Measurements from ENCODE around the gene PROX1.
"Not testable (repeated sequence)": the region's sequence is repeated elsewhere in the genome, so short reads cannot be mapped to it uniquely, and the experiment has no call there.

Gene PROX1

GRCh38 chr1:214078950-214079349 is 91.2 kb downstream of the PROX1 start:
- Histone ChIP-seq H3K56ac (ENCODE audit: low read length) (no peak overlapping the region), H3K4me2 (ENCODE audit: low read length) (no peak overlapping the region), H3K18ac (ENCODE audit: low read length) (no peak overlapping the region), H2BK5ac (ENCODE audit: low read length) (no peak overlapping the region), H3K9ac (ENCODE audit: low read length) (no peak overlapping the region), H2BK120ac (ENCODE audit: low read depth, low read length) (no peak overlapping the region), H3K4me3 (ENCODE audit: low read length) (no peak overlapping the region), H4K5ac (ENCODE audit: low read length) (no peak overlapping the region), H3K27ac (ENCODE audit: low read depth, low read length) (no peak overlapping the region), H3K27me3 (ENCODE audit: insufficient read depth, low read length, poor library complexity) (no peaks in the 10 kb centered on the region), H4K8ac (ENCODE audit: low read depth, low read length) (no peak overlapping the region), H3K4ac (ENCODE audit: low read depth, low read length) (no peak overlapping the region), H3K23ac (ENCODE audit: low read length) (no peak overlapping the region), H2BK15ac (replicated peaks; ENCODE audit: low read depth) (no peak overlapping the region), H3K4me1 (ENCODE audit: control insufficient read depth, low read depth, low read length) (no peaks in the 10 kb centered on the region), H2AK5ac (ENCODE audit: low read length) (no peak overlapping the region), H3K79me1 (ENCODE audit: low read length) (no peaks in the 10 kb centered on the region), H3K36me3 (ENCODE audit: control insufficient read depth, insufficient read depth, low read length) (no peaks in the 10 kb centered on the region), H3K79me2 (ENCODE audit: control insufficient read depth, insufficient read depth, low read length) (no peaks in the 10 kb centered on the region)
- no CpG with 5 or more reads among the region's 3 CpGs for WGBS (ENCODE audit: extremely low coverage, insufficient coverage, low lambda C conversion rate)
- no peak for DNase-seq

- Histone ChIP-seq H2BK15ac (replicated peaks; ENCODE audit: low read depth) (no peak overlapping the region), H3K56ac (ENCODE audit: low read length) (no peak overlapping the region), H4K8ac (ENCODE audit: low read depth, low read length) (no peak overlapping the region), H4K5ac (ENCODE audit: low read length) (no peak overlapping the region), H3K36me3 (ENCODE audit: control insufficient read depth, insufficient read depth, low read length) (no peaks in the 10 kb centered on the region), H2AK5ac (ENCODE audit: low read length) (no peak overlapping the region), H3K18ac (ENCODE audit: low read length) (no peak overlapping the region), H3K4me3 (ENCODE audit: low read length) (no peak overlapping the region), H3K4me1 (ENCODE audit: control insufficient read depth, low read depth, low read length) (no peaks in the 10 kb centered on the region), H3K27ac (ENCODE audit: low read depth, low read length) (no peak overlapping the region), H3K4ac (ENCODE audit: low read depth, low read length) (no peak overlapping the region), H3K27me3 (ENCODE audit: insufficient read depth, low read length, poor library complexity) (no peaks in the 10 kb centered on the region), H2BK5ac (ENCODE audit: low read length) (no peak overlapping the region), H2BK120ac (ENCODE audit: low read depth, low read length) (no peak overlapping the region), H3K23ac (ENCODE audit: low read length) (no peak overlapping the region), H3K9ac (ENCODE audit: low read length) (no peak overlapping the region), H3K79me1 (ENCODE audit: low read length) (no peaks in the 10 kb centered on the region), H3K4me2 (ENCODE audit: low read length) (no peak overlapping the region), H3K79me2 (ENCODE audit: control insufficient read depth, insufficient read depth, low read length) (no peaks in the 10 kb centered on the region)
- no peak for DNase-seq
- no CpG with 5 or more reads among the region's 2 CpGs for WGBS (ENCODE audit: extremely low coverage, insufficient coverage, low lambda C conversion rate)
Measured at GRCh38 chr1:214085325-214085724, 97.6 kb downstream of the PROX1 start.

DNA sequence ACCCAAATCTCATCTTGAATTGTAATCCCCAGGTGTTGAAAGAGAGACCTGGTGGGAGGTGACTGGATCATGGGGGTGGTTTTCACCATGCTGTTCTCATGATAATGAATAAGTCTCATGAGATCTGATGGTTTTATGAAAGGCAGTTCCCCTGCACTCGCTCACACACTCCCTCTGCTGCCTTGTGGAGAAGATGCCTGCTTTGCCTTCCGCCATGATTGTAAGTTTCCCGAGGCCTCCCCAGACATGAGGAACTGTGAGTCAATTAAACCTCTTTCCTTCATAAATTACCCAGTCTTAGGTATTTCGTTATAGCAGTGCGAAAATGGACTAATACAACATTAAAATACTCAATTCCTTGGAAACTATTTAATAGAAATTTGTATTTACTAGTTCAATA is 99.2 kb downstream of the PROX1 start:
- Histone ChIP-seq H3K79me2 (ENCODE audit: control insufficient read depth, insufficient read depth, low read length) (no peaks in the 10 kb centered on the region), H3K4me2 (ENCODE audit: low read length) (no peak overlapping the region), H3K4me3 (ENCODE audit: low read length) (no peak overlapping the region), H2BK15ac (replicated peaks; ENCODE audit: low read depth) (no peak overlapping the region), H3K36me3 (ENCODE audit: control insufficient read depth, insufficient read depth, low read length) (no peaks in the 10 kb centered on the region), H2AK5ac (ENCODE audit: low read length) (no peak overlapping the region), H4K8ac (ENCODE audit: low read depth, low read length) (no peak overlapping the region), H3K56ac (ENCODE audit: low read length) (no peak overlapping the region), H4K5ac (ENCODE audit: low read length) (no peak overlapping the region), H2BK5ac (ENCODE audit: low read length) (no peak overlapping the region), H3K4me1 (ENCODE audit: control insufficient read depth, low read depth, low read length) (no peaks in the 10 kb centered on the region), H3K9ac (ENCODE audit: low read length) (no peak overlapping the region), H3K27me3 (ENCODE audit: insufficient read depth, low read length, poor library complexity) (no peaks in the 10 kb centered on the region), H3K27ac (ENCODE audit: low read depth, low read length) (no peak overlapping the region), H2BK120ac (ENCODE audit: low read depth, low read length) (no peak overlapping the region), H3K18ac (ENCODE audit: low read length) (no peak overlapping the region), H3K79me1 (ENCODE audit: low read length) (no peaks in the 10 kb centered on the region), H3K4ac (ENCODE audit: low read depth, low read length) (no peak overlapping the region), H3K23ac (ENCODE audit: low read length) (no peak overlapping the region)
- WGBS (ENCODE audit: extremely low coverage, insufficient coverage, low lambda C conversion rate) = no CpG with 5 or more reads among the region's 5 CpGs
- peak; percentile 15 for DNase-seq

DNA sequence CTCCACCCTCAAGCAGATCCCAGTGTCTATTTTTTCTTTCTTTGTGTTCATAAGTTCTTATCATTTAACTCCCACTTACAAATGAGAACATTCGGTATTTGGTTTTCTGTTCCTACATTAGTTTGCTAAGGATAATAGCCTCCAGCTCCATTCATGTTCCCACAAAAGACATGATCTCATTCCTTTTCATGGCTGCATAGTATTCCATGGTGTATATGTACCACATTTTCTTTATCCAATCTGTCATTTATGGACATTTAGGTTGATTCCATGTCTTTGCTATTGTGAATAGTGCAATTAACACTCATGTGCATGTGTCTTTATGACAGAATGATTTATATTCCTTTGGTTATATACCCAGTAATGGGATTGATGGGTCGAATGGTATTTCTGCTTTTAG is 101.2 kb downstream of the PROX1 start:
- not testable (repeated sequence) for H2BK5ac ChIP-seq (ENCODE audit: low read length); H3K56ac ChIP-seq (ENCODE audit: low read length); DNase-seq; H3K4ac ChIP-seq (ENCODE audit: low read depth, low read length); H3K18ac ChIP-seq (ENCODE audit: low read length); H2BK15ac ChIP-seq (replicated peaks; ENCODE audit: low read depth); H3K27me3 ChIP-seq (ENCODE audit: insufficient read depth, low read length, poor library complexity); H2AK5ac ChIP-seq (ENCODE audit: low read length); H3K79me1 ChIP-seq (ENCODE audit: low read length); H3K4me1 ChIP-seq (ENCODE audit: control insufficient read depth, low read depth, low read length); H3K36me3 ChIP-seq (ENCODE audit: control insufficient read depth, insufficient read depth, low read length); H4K8ac ChIP-seq (ENCODE audit: low read depth, low read length); H3K9ac ChIP-seq (ENCODE audit: low read length); H3K23ac ChIP-seq (ENCODE audit: low read length); H2BK120ac ChIP-seq (ENCODE audit: low read depth, low read length); H3K27ac ChIP-seq (ENCODE audit: low read depth, low read length); H3K79me2 ChIP-seq (ENCODE audit: control insufficient read depth, insufficient read depth, low read length); H3K4me2 ChIP-seq (ENCODE audit: low read length); H3K4me3 ChIP-seq (ENCODE audit: low read length); H4K5ac ChIP-seq (ENCODE audit: low read length)
- no CpG with 5 or more reads among the region's 2 CpGs for WGBS (ENCODE audit: extremely low coverage, insufficient coverage, low lambda C conversion rate)
